COLO668 (cell line): Measurements from ENCODE around the gene ADRM1.

Experiments
- DNase-seq: peaks from one replicate; lab custom pipeline; 2025; ENCODE audit not compliant: unreplicated experiment; lab: John Stamatoyannopoulos, UW

Gene ADRM1, protein sequence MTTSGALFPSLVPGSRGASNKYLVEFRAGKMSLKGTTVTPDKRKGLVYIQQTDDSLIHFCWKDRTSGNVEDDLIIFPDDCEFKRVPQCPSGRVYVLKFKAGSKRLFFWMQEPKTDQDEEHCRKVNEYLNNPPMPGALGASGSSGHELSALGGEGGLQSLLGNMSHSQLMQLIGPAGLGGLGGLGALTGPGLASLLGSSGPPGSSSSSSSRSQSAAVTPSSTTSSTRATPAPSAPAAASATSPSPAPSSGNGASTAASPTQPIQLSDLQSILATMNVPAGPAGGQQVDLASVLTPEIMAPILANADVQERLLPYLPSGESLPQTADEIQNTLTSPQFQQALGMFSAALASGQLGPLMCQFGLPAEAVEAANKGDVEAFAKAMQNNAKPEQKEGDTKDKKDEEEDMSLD

GRCh38 chr20:62302341-62303061 lies at the start of gene ADRM1:
TSS of gene ADRM1 (plus strand) at chr20:62302997. CDS start at chr20:62303569, 572 bp downstream.
- DNase-seq = peak; percentile 99

DNA sequence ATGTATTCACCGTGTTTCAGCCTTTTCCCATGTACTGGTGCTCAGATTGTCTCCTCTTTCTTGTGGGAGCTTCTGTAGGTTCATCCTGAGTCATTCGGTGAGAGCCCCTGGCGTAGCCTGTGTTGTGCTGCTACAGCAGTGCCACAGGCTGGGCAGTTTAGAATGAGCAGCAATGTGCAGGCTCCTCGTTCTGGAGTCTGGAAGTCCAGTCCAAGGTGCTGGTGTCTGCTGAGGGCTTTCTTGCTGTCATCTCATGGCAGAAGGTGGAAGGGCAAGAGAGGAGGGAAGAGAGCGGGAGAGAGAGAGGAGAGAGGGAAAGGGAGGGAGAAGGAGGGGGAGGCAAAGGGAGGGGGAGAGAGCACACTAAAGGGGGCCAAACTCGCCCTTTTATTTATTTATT lies 49.4 kb upstream of the ADRM1 start:
- DNase-seq = no peak

GRCh38 chr20:62254021-62254724 lies 48.6 kb upstream of the ADRM1 start:
- no peak for DNase-seq

DNA sequence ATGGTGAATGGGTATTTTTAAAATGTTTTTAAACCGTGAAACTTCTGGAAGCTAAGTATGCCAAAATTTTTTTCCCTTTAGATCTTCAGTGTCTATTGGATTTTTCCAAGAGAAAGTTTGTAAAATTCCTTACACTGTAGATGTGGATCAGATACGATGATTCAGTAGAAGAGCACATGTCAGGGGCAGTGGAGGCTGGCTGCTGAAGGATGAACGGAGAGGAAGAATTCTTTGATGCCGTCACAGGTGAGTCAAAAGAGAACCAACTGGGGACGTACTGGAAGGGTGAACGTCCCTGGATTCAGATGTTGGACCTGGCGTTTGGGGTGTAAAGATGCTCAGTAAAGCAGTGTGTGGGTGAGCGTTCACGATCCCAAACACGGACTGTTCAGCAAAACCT lies 46.8 kb upstream of the ADRM1 start:
- DNase-seq = no peak

DNA sequence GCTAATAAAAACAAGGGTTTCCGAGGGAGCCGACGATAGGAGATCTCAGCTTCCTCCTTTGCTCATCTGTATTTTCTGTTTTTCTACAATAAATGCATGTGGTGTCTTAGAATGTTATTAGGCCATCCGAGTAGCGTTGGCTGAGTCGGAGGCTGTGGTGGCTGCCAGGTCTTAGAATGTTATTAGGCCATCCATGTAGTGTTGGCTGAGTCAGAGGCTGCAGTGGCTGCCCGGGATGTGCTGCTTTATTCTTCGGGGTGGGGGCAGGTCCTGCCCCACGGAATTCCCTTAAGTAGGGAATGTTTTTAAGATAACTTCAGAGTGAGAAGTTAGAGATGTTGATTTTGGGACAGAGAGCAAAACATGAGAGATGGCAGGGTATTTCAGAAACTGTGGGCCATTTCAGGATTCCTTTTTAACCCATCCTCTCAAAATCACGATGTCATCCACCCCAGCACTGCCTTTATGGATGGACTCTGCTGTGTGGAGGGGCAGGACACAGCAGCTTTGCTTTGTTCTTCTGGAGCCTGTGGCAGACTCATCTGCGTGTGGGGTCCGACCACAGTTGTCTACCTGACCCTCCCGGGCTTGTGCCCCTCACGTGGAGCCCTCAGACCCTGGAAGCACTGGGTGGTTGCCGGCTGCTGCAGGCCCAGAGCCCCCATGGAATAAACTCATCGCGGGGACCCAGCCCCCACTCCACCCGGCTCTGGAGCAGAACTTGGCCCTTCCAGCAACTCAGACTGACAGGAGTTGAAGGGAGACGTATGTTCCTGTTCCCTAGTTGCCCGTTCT lies 44.1 kb upstream of the ADRM1 start:
- no peak for DNase-seq

DNA sequence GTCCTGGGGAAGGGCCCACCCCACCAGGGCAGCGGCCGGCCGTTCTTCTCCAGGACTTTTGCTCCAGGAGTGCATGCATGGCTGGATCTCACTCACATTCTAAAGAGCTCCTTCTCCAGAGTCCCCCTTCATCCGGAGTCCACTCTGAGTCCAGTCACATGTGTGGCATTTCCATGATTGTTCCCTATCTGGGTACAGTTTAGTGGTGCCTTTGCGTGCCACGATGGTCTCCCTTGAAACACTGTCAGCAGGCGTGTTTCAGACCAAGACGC lies 43.6 kb upstream of the ADRM1 start:
- DNase-seq = no peak

GRCh38 chr20:62262064-62262463 lies 40.7 kb upstream of the ADRM1 start:
- no peak for DNase-seq

DNA sequence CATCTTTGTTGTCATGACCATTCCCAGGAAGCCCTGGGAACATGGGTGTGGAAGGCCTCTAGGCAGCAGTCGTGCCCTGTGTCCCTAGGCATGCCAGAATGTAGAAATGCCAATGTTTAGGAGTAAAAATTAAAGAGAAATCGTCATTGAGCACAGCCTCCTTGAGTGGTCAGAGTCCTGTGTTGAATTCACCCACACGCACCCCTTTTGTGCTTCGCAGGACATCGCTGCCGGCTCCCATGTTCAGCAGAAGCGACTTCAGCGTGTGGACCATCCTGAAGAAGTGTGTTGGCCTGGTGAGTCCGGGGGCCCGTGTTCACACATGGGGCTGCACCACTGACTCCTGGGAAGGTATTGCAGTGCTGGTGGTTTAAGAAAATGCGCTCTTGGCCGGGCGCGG lies 39.4 kb upstream of the ADRM1 start:
- no peak for DNase-seq

DNA sequence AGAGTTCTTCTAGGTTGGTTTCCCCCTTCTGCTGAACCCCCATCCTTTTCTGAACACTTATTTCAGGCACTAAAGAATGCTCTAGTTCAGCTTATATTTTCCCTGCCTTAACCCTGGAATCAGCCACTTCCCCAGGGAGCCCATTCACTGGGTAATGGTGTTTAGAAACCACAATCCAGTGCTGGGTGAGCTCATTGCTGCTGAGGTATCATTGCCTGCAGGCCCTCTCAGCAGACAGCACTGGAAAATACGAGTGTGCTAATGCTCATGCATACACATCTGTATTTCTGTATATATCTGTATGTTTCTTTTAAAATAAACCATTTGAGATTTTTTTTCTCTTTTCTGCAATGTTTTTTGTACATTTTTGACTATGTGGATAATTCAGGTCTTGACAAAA lies 37.4 kb upstream of the ADRM1 start:
- no peak for DNase-seq

- DNase-seq = no peak
Observed at GRCh38 chr20:62266340-62266739, 36.5 kb upstream of the ADRM1 start.

DNA sequence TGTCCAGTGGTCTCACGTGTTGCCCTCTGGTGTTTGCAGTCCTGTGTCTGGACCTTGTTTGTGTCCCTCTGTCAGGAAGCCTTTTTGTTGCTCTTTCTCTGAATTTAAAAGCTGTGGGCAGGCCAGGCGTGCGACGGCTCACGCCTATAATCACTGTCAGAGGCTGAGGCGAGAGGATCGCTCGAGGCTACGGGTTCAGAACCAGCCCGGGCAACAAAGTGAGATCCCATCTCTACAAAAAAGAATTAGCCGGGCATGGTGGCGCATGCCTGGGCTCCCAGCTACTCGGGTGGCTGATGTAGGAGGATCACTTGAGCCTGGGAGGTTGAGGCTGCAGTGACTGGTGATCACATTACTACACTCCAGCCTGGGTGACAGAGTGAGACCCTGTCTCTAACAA lies 35.9 kb upstream of the ADRM1 start:
- DNase-seq = no peak

DNA sequence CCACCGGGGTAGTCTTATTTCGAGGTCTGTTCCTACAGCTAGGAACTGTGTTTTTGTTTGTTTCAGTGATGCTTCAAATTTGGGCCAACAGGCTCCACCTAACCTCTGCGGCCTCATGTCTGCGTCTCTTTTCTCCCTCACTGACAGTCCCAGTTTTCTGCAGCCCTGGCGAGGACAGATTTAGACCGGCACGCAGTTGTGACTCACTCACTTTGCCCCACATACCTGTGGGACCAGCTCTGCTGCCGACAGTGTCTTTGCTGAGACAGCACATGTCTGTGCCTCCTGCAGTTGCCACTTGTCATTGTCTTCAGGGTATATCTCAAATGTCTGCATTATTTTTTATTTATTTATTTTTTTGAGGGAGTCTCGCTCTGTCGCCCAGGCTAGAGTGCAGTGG lies 35.3 kb upstream of the ADRM1 start:
- no peak for DNase-seq

DNA sequence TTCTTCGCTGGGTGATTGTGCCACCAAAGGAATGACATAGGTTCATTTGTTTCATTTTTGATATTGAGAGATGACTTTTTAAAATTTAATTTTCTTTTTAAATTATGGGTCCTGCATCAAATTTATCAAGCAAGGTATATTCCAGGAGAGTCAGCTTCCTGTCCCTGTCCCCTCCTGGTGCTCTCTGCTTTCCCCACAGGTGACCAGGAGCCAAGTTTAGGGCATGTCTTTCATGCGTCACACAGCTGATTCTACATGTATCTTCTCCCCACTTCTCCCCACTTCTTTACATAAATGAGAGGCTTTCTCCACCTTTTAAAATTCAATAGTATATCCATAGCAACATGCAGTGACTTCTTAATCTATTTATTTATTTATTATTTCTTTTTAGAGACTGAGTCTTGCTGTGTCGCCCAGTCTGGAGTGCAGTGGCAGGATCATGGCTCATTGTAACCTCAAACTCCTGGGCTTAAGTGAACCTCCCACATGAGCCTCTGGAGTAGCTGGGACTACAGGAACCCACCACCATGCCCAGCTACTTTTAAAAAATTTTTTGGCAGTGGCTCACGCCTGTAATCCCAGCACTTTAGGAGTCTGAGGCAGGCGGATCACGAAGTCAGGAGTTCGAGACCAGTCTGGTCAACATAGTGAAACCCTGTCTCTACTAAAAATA lies 34.4 kb upstream of the ADRM1 start:
- DNase-seq = no peak

GRCh38 chr20:62269378-62269777 lies 33.4 kb upstream of the ADRM1 start:
- no peak for DNase-seq

- no peak for DNase-seq
Observed at GRCh38 chr20:62269871-62270270, 32.9 kb upstream of the ADRM1 start.

DNA sequence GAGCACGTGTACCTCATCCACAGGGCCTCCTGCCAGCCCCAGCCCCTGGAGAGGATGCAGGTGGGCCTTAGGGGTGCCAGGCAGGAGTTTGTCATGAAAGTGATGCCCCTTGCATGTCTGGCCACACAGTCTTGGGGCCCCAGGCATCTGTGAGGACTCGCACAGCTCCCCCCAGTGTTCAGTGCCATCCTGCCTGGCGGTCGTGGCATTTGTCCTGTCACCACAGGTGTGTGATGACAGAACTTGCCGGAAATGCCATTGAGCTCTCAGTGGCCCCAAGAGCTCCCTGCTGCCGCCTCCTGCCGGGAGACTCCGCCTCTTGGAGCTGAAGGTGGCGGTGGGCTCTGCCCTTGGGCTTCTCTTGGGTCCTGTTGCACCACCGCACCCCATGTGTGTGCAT lies 30.6 kb upstream of the ADRM1 start:
- no peak for DNase-seq

- DNase-seq = no peak
Observed at GRCh38 chr20:62273416-62273815, 29.4 kb upstream of the ADRM1 start.

DNA sequence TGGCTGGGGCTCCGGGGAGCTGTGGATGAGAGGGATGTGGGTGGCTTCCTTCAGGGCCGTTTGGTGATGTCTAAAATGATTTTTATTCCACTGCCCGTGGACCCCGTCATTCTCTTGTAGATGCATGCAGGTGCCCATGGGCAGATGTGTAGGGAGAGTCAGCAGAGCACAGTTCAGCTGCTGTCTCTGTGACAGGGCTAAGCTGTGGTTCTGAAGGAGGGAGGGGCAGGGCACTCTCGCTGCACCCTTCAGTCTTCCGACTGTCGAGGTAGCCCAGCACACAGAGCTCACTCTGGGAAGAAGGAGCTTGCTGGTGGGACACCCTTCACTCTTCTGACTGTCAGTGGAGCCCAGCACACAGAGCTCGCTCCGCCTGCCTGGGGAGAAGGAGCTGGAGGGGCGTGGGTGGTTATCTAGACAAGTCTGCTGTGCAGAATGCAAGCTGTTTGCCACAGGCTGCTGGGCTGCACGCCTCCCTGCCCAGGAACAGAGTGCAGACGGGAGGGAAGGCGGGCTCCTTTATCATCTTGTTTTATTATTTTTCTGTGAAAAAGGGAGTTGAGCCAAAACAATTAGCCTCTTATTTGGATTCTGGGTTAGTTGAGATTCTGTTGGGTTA lies 28.4 kb upstream of the ADRM1 start:
- DNase-seq = no peak

DNA sequence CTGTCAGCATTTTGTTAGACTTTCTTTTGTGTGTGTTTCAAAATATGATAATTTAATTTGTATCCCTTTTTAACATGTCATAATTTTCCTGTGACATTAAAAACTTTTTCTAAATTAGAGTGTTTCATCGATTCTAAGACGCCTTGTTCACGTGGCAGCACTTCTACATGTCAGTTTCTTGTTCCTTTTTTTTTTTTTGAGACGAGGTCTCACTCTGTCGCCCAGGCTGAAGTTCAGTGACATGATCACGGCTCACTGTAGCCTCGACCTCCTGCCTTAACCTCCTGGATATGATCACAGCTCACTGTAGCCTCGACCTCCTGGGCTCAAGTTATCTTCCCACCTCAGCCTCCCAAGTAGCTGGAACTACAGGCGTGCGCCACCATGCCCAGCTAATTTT lies 27.6 kb upstream of the ADRM1 start:
- DNase-seq = no peak

GRCh38 chr20:62276439-62276838 lies 26.4 kb upstream of the ADRM1 start:
- no peak for DNase-seq
